DMS79 treated with DMSO at 0.1 percent for 48 hours (cell line): ENCODE data around the gene DBP.

Experiments used
- DNase-seq: peaks from one replicate; lab custom pipeline; 2025; lab: John Stamatoyannopoulos, UW

The DBP gene

GRCh38 chr19:48609571-48610108 is 27.5 kb downstream of the DBP start:
- no peak for DNase-seq

- peak; percentile 16 for DNase-seq
Measured at GRCh38 chr19:48608798-48609263, 28.3 kb downstream of the DBP start.

GRCh38 chr19:48607359-48607755 is 29.8 kb downstream of the DBP start:
- no peak for DNase-seq

GRCh38 chr19:48606463-48607358 is 30.5 kb downstream of the DBP start, which contains the start of gene SPACA4:
Gene SPACA4 (plus strand): TSS chr19:48606742. CDS start chr19:48606979, 237 bp downstream.
- DNase-seq: no peak

- DNase-seq: no peak
Measured at GRCh38 chr19:48603850-48604249, 33.3 kb downstream of the DBP start.

- no peak for DNase-seq
Measured at GRCh38 chr19:48603449-48603848, 33.7 kb downstream of the DBP start.

- no peak for DNase-seq
Measured at GRCh38 chr19:48603001-48603400, 34.2 kb downstream of the DBP start.

GRCh38 chr19:48600679-48601417 is 36.3 kb downstream of the DBP start:
- no peak for DNase-seq

- DNase-seq: no peak
Measured at GRCh38 chr19:48598996-48599700, 38.0 kb downstream of the DBP start.

- DNase-seq: no peak
Measured at GRCh38 chr19:48596679-48597465, 40.3 kb downstream of the DBP start.

GRCh38 chr19:48596237-48596636 is 40.9 kb downstream of the DBP start:
- no peak for DNase-seq

GRCh38 chr19:48595833-48596232 is 41.3 kb downstream of the DBP start:
- no peak for DNase-seq

- no peak for DNase-seq
Measured at GRCh38 chr19:48595171-48595570, 42.0 kb downstream of the DBP start.

GRCh38 chr19:48591021-48591420 is 46.2 kb downstream of the DBP start:
- DNase-seq: no peak

- peak; percentile 30 for DNase-seq
Measured at GRCh38 chr19:48588670-48589401, 48.3 kb downstream of the DBP start.

- DNase-seq: no peak
Measured at GRCh38 chr19:48587387-48587786, 49.8 kb downstream of the DBP start.

- no peak for DNase-seq
Measured at GRCh38 chr19:48582168-48582567, 55.0 kb downstream of the DBP start.
